ENCODE measurements around the gene KLK15.

The KLK15 gene

DNA sequence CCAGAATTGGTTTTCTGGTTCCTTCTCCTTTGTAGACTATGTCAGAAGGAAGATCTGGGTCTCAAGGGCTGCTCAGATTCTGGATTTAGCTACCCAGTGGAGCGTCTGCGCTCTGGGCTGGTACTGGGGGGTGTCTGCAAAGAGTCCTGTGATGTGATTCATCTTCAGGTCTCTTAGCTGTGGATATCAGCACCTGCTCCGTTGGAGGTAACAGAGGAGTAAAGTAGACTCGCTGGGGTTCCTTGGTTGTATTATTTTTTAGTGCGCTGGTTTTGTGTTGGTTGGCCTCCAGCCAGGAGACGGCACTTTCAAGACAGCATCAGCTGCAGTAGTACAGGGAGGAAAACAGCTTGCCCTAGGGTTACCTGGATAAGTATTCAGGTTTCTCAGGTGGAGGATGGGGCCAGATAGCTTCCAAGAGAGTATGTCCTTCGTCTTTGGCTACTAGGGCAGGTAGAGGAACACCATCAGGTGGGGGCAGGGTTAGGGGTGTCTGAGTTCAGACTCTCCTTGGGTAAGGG is 10.4 kb upstream of the KLK15 start:
- Histone ChIP-seq H3K79me1 (ENCODE audit: low read length) (no peaks in the 10 kb centered on the region), H3K79me2 (ENCODE audit: control insufficient read depth, insufficient read depth, low read length, poor library complexity) (no peaks in the 10 kb centered on the region), H3K9ac (ENCODE audit: low read length) (no peak overlapping the region), H4K8ac (ENCODE audit: low read depth, low read length) (no peak overlapping the region), H3K23ac (ENCODE audit: low read length) (no peak overlapping the region), H2AFZ (ENCODE audit: insufficient read depth, low read length, poor library complexity) (no peak overlapping the region), H4K12ac (ENCODE audit: low read depth, low read length) (no peak overlapping the region), H2AK5ac (ENCODE audit: low read length) (no peak overlapping the region), H3K4ac (ENCODE audit: low read depth, low read length) (no peak overlapping the region), H3K9me3 (ENCODE audit: insufficient read depth, low read depth, low read length) (peaks cover 7% of the 10 kb centered on the region), H3K27ac (ENCODE audit: low read depth, low read length) (no peak overlapping the region), H3K4me2 (ENCODE audit: low read length) (no peak overlapping the region), H2BK120ac (ENCODE audit: insufficient read depth, low read length, poor library complexity) (no peak overlapping the region), H3K4me3 (ENCODE audit: low read depth, low read length) (no peak overlapping the region), H3K14ac (ENCODE audit: low read length) (no peak overlapping the region), H3K18ac (ENCODE audit: low read length) (no peak overlapping the region), H2BK5ac (ENCODE audit: low read depth, low read length, poor library complexity) (no peak overlapping the region), H3K4me1 (ENCODE audit: control insufficient read depth in 1 of 2, insufficient read depth in 2 of 2, low read length in 2 of 2) (no peaks in the 10 kb centered on the region), H3K36me3 (ENCODE audit: control insufficient read depth in 1 of 2, insufficient read depth in 2 of 2, low read length in 2 of 2) (no peaks in the 10 kb centered on the region), H4K91ac (ENCODE audit: low read depth, low read length) (no peak overlapping the region), H2BK12ac (ENCODE audit: low read length) (no peak overlapping the region), H3K27me3 (ENCODE audit: insufficient read depth, low read length) (no peaks in the 10 kb centered on the region)
- WGBS (ENCODE audit: extremely low coverage, insufficient coverage, insufficient read length) = no CpG with 5 or more reads among the region's 7 CpGs
- no peak for DNase-seq

DNA sequence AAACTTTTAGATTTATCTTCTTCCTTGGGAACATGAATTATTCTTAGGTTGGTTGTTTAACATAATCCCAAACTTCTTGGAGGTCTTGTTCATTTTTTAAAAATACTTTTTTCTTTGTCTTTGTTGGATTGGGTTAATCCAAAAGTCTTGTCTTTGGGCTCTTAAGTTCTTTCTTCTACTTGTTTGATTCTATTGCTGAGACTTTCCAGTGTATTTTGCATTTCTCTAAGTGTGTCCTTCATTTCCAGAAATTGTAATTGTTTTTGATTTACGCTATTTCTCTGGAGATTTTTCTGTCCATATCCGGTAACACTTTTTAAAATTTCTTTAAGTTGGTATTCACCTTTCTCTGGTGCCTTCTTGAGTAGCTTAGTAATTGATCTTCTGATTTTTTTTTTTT is 9.8 kb upstream of the KLK15 start:
- no peak overlapping the region for H2BK5ac ChIP-seq (ENCODE audit: low read depth, low read length, poor library complexity)
- H3K18ac ChIP-seq (ENCODE audit: low read length) = no peak overlapping the region
- H2AK5ac ChIP-seq (ENCODE audit: low read length) = no peak overlapping the region
- H4K8ac ChIP-seq (ENCODE audit: low read depth, low read length) = no peak overlapping the region
- H3K36me3 ChIP-seq (ENCODE audit: control insufficient read depth in 1 of 2, insufficient read depth in 2 of 2, low read length in 2 of 2) = no peaks in the 10 kb centered on the region
- H3K9ac ChIP-seq (ENCODE audit: low read length) = no peak overlapping the region
- no peaks in the 10 kb centered on the region for H3K4me1 ChIP-seq (ENCODE audit: control insufficient read depth in 1 of 2, insufficient read depth in 2 of 2, low read length in 2 of 2)
- no peak for DNase-seq
- H3K27ac ChIP-seq (ENCODE audit: low read depth, low read length) = no peak overlapping the region
- H3K79me1 ChIP-seq (ENCODE audit: low read length) = no peaks in the 10 kb centered on the region
- H3K4me3 ChIP-seq (ENCODE audit: low read depth, low read length) = no peak overlapping the region
- H2BK12ac ChIP-seq (ENCODE audit: low read length) = no peak overlapping the region
- H3K9me3 ChIP-seq (ENCODE audit: insufficient read depth, low read depth, low read length) = peaks cover 7% of the 10 kb centered on the region
- H4K91ac ChIP-seq (ENCODE audit: low read depth, low read length) = no peak overlapping the region
- no peak overlapping the region for H4K12ac ChIP-seq (ENCODE audit: low read depth, low read length)
- H2AFZ ChIP-seq (ENCODE audit: insufficient read depth, low read length, poor library complexity) = no peak overlapping the region
- no peaks in the 10 kb centered on the region for H3K27me3 ChIP-seq (ENCODE audit: insufficient read depth, low read length)
- H3K4ac ChIP-seq (ENCODE audit: low read depth, low read length) = no peak overlapping the region
- H3K4me2 ChIP-seq (ENCODE audit: low read length) = no peak overlapping the region
- no peak overlapping the region for H3K14ac ChIP-seq (ENCODE audit: low read length)
- WGBS (ENCODE audit: extremely low coverage, insufficient coverage, insufficient read length) = no CpG with 5 or more reads among the region's 2 CpGs
- no peaks in the 10 kb centered on the region for H3K79me2 ChIP-seq (ENCODE audit: control insufficient read depth, insufficient read depth, low read length, poor library complexity)
- H2BK120ac ChIP-seq (ENCODE audit: insufficient read depth, low read length, poor library complexity) = no peak overlapping the region
- no peak overlapping the region for H3K23ac ChIP-seq (ENCODE audit: low read length)

GRCh38 chr19:50842130-50842529 is 8.8 kb upstream of the KLK15 start:
- DNase-seq = no peak
- Histone ChIP-seq H3K36me3 (ENCODE audit: control insufficient read depth in 1 of 2, insufficient read depth in 2 of 2, low read length in 2 of 2) (no peaks in the 10 kb centered on the region), H3K18ac (ENCODE audit: low read length) (no peak overlapping the region), H4K12ac (ENCODE audit: low read depth, low read length) (no peak overlapping the region), H3K9me3 (ENCODE audit: insufficient read depth, low read depth, low read length) (peaks cover 7% of the 10 kb centered on the region), H4K91ac (ENCODE audit: low read depth, low read length) (no peak overlapping the region), H3K9ac (ENCODE audit: low read length) (no peak overlapping the region), H3K79me2 (ENCODE audit: control insufficient read depth, insufficient read depth, low read length, poor library complexity) (no peaks in the 10 kb centered on the region), H2BK12ac (ENCODE audit: low read length) (no peak overlapping the region), H3K4me1 (ENCODE audit: control insufficient read depth in 1 of 2, insufficient read depth in 2 of 2, low read length in 2 of 2) (no peaks in the 10 kb centered on the region), H3K23ac (ENCODE audit: low read length) (no peak overlapping the region), H2AK5ac (ENCODE audit: low read length) (no peak overlapping the region), H3K4me2 (ENCODE audit: low read length) (no peak overlapping the region), H2AFZ (ENCODE audit: insufficient read depth, low read length, poor library complexity) (no peak overlapping the region), H3K4me3 (ENCODE audit: low read depth, low read length) (no peak overlapping the region), H4K8ac (ENCODE audit: low read depth, low read length) (no peak overlapping the region), H3K79me1 (ENCODE audit: low read length) (no peaks in the 10 kb centered on the region), H3K27ac (ENCODE audit: low read depth, low read length) (no peak overlapping the region), H2BK120ac (ENCODE audit: insufficient read depth, low read length, poor library complexity) (no peak overlapping the region), H3K14ac (ENCODE audit: low read length) (no peak overlapping the region), H2BK5ac (ENCODE audit: low read depth, low read length, poor library complexity) (no peak overlapping the region), H3K27me3 (ENCODE audit: insufficient read depth, low read length) (no peaks in the 10 kb centered on the region), H3K4ac (ENCODE audit: low read depth, low read length) (no peak overlapping the region)
- no CpG with 5 or more reads among the region's 6 CpGs for WGBS (ENCODE audit: extremely low coverage, insufficient coverage, insufficient read length)

- no CpG with 5 or more reads among the region's 10 CpGs for WGBS (ENCODE audit: extremely low coverage, insufficient coverage, insufficient read length)
Measured at GRCh38 chr19:50839712-50840655, 6.6 kb upstream of the KLK15 start.

More at GRCh38 chr19:50839712-50840655, 6.6 kb upstream of the KLK15 start:
- Histone ChIP-seq H3K4me3 (ENCODE audit: low read depth, low read length) (no peak overlapping the region), H3K79me2 (ENCODE audit: control insufficient read depth, insufficient read depth, low read length, poor library complexity) (peaks cover 4% of the 10 kb centered on the region), H3K27me3 (ENCODE audit: insufficient read depth, low read length) (no peaks in the 10 kb centered on the region), H3K79me1 (ENCODE audit: low read length) (peaks cover 4% of the 10 kb centered on the region), H4K91ac (ENCODE audit: low read depth, low read length) (no peak overlapping the region), H3K14ac (ENCODE audit: low read length) (no peak overlapping the region), H3K4me2 (ENCODE audit: low read length) (no peak overlapping the region), H3K23ac (ENCODE audit: low read length) (no peak overlapping the region), H2AK5ac (ENCODE audit: low read length) (no peak overlapping the region), H3K9ac (ENCODE audit: low read length) (no peak overlapping the region), H2BK5ac (ENCODE audit: low read depth, low read length, poor library complexity) (no peak overlapping the region), H2BK120ac (ENCODE audit: insufficient read depth, low read length, poor library complexity) (no peak overlapping the region), H3K36me3 (ENCODE audit: control insufficient read depth in 1 of 2, insufficient read depth in 2 of 2, low read length in 2 of 2) (no peaks in the 10 kb centered on the region), H3K9me3 (ENCODE audit: insufficient read depth, low read depth, low read length) (peaks cover 7% of the 10 kb centered on the region), H3K18ac (ENCODE audit: low read length) (no peak overlapping the region), H3K4ac (ENCODE audit: low read depth, low read length) (no peak overlapping the region), H2AFZ (ENCODE audit: insufficient read depth, low read length, poor library complexity) (no peak overlapping the region), H2BK12ac (ENCODE audit: low read length) (no peak overlapping the region), H3K27ac (ENCODE audit: low read depth, low read length) (no peak overlapping the region), H4K12ac (ENCODE audit: low read depth, low read length) (no peak overlapping the region), H4K8ac (ENCODE audit: low read depth, low read length) (no peak overlapping the region), H3K4me1 (ENCODE audit: control insufficient read depth in 1 of 2, insufficient read depth in 2 of 2, low read length in 2 of 2) (peaks cover 5 to 7% of the 10 kb centered on the region in 2 experiments)
- DNase-seq = no peak

Data from trophoblast cell (in vitro differentiated cells and primary cell).